Measurements from ENCODE around the gene INPP5J. TPM values are rescaled to one million over a fixed set of nuclear protein-coding genes. Genes with fewer than 3 reads are reported as not detected.

Gene INPP5J
- total RNA-seq, 1 experiment from 2014 or later, result 0.61 TPM

DNA sequence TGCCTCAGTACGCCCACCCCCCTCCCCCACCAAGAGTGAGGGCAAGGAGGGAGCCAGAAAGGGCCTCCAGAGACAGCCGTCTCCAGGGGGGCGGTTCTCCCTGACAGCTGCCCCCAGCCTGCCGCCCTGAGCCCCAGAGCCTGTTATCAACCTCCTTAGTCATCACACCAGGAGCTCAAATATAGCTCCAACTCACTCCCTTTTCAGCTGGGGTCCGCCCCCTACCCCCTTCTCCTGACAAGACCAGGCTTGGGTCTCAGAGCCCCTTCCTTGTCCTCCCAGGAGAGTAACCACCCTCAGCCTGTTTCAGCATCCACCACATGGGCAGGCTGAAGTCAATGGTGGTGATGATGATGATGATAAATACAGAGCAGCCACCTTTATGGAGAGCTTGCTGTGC, 2.5 kb upstream of the INPP5J start:
- Mint-ChIP-seq H3K36me3 (ENCODE audit: insufficient read depth, unreplicated experiment) (no peaks in the 10 kb centered on the region), H3K27me3 (ENCODE audit: insufficient read depth, unreplicated experiment) (no peaks in the 10 kb centered on the region), H3K9me3 (ENCODE audit: unreplicated experiment) (no peaks in the 10 kb centered on the region), H3K4me3 (ENCODE audit: unreplicated experiment) (no peak overlapping the region), H3K27ac (ENCODE audit: low read depth, unreplicated experiment) (no peak overlapping the region), H3K4me1 (ENCODE audit: insufficient read depth, unreplicated experiment) (peaks cover 5% of the 10 kb centered on the region)
- POLR2A ChIA-PET, result interaction anchor here (0.7 kb wide), 1 partner anchor 13 kb away, joined by 3 read pairs; the partner anchor contains the start of gene SELENOM
- CTCF ChIA-PET, result no interaction called here
- intact Hi-C loops (cut with micrococcal nuclease), result no loop called here
- BruUV-seq (replicated peaks), result no TSS peak
- DNase-seq (ENCODE audit: unreplicated experiment), result no peak
- TF ChIP-seq CTCF (IDR thresholded peaks at IDR 0.05; ENCODE audit: unreplicated experiment), result no peak

DNA sequence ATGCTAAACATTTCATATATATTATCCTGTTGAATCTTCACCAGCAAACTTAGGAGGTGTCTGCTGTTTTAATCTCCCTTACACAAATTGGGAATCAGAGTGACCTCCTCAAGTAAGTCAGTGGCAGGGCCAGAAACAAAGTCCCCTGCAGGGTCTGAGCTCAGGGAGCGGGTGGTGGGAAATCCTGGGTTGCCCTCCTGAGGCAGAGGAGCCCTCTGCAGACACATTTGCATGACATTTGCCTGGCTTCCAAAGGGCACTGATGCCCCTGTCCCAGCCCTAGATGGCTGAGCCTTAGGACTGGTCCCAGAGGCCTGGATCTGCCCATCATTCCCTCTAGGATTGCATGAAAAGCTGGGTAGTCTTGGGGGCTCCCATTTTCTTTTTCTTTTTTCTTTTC, 2.1 kb upstream of the INPP5J start:
- Mint-ChIP-seq H3K27me3 (ENCODE audit: insufficient read depth, unreplicated experiment) (no peaks in the 10 kb centered on the region), H3K9me3 (ENCODE audit: unreplicated experiment) (no peaks in the 10 kb centered on the region), H3K36me3 (ENCODE audit: insufficient read depth, unreplicated experiment) (no peaks in the 10 kb centered on the region), H3K4me1 (ENCODE audit: insufficient read depth, unreplicated experiment) (peaks cover 5% of the 10 kb centered on the region), H3K4me3 (ENCODE audit: unreplicated experiment) (no peak overlapping the region), H3K27ac (ENCODE audit: low read depth, unreplicated experiment) (no peak overlapping the region)
- DNase-seq (ENCODE audit: unreplicated experiment), result no peak
- TF ChIP-seq CTCF (IDR thresholded peaks at IDR 0.05; ENCODE audit: unreplicated experiment), result no peak
- no TSS peak for BruUV-seq (replicated peaks)
- intact Hi-C loops (cut with micrococcal nuclease), result no loop called here
- ChIA-PET POLR2A (no interaction called here), CTCF (no interaction called here)

DNA sequence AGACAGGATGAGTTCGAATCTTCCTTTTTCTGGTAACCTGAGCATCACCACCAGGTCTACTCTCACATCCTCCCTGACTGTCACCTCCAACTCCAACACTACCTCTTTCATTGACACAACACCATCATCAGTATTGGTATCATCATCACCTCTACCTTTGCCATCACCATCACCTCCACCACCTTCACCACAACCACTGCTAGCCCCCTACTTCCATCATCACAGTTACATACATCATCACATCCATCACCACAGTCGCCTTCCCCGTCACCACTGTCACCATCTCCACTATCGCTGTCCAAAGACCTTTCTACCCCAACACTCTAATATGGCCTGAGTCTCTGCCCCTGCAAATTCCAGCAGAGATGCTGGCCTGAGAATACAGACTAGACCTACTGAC, 1.4 kb upstream of the INPP5J start:
- POLR2A ChIA-PET, result interaction anchor here (0.7 kb wide), 1 partner anchor 38 kb away, joined by 3 read pairs; the partner anchor contains the start of gene RNF185
- Mint-ChIP-seq H3K4me1 (ENCODE audit: insufficient read depth, unreplicated experiment) (peaks cover 5% of the 10 kb centered on the region), H3K36me3 (ENCODE audit: insufficient read depth, unreplicated experiment) (no peaks in the 10 kb centered on the region), H3K27ac (ENCODE audit: low read depth, unreplicated experiment) (no peak overlapping the region), H3K9me3 (ENCODE audit: unreplicated experiment) (no peaks in the 10 kb centered on the region), H3K27me3 (ENCODE audit: insufficient read depth, unreplicated experiment) (no peaks in the 10 kb centered on the region), H3K4me3 (ENCODE audit: unreplicated experiment) (no peak overlapping the region)
- no peak for DNase-seq (ENCODE audit: unreplicated experiment)
- intact Hi-C loops (cut with micrococcal nuclease), result no loop called here
- no TSS peak for BruUV-seq (replicated peaks)
- CTCF ChIA-PET, result interaction anchor here (0.6 to 1.4 kb wide), 2 partner anchors 13 to 37 kb away, joined by 3 to 7 read pairs; no protein-coding TSS in a partner anchor
- no peak for TF ChIP-seq CTCF (IDR thresholded peaks at IDR 0.05; ENCODE audit: unreplicated experiment)

GRCh38 chr22:31122196-31122531, 602 bp upstream of the INPP5J start:
- CTCF ChIA-PET, result interaction anchor here (0.6 to 1.4 kb wide), 2 partner anchors 14 to 37 kb away, joined by 3 to 7 read pairs; no protein-coding TSS in a partner anchor
- Mint-ChIP-seq H3K4me3 (ENCODE audit: unreplicated experiment) (peak overlapping the region; percentile 14), H3K9me3 (ENCODE audit: unreplicated experiment) (no peaks in the 10 kb centered on the region), H3K27ac (ENCODE audit: low read depth, unreplicated experiment) (no peak overlapping the region), H3K4me1 (ENCODE audit: insufficient read depth, unreplicated experiment) (peaks cover 5% of the 10 kb centered on the region), H3K36me3 (ENCODE audit: insufficient read depth, unreplicated experiment) (no peaks in the 10 kb centered on the region), H3K27me3 (ENCODE audit: insufficient read depth, unreplicated experiment) (no peaks in the 10 kb centered on the region)
- no TSS peak for BruUV-seq (replicated peaks)
- POLR2A ChIA-PET, result interaction anchor here (0.7 to 1.6 kb wide), 3 partner anchors 15 to 39 kb away, joined by 3 to 7 read pairs (median 3); partner anchors contain the start of genes RNF185 and SELENOM
- no peak for TF ChIP-seq CTCF (IDR thresholded peaks at IDR 0.05; ENCODE audit: unreplicated experiment)
- intact Hi-C loops (cut with micrococcal nuclease), result no loop called here
- DNase-seq (ENCODE audit: unreplicated experiment), result no peak
